ENCODE measurements around the gene DCXR. TPM values are rescaled to one million over a fixed set of nuclear protein-coding genes. Genes with fewer than 3 reads are reported as not detected.
A peak's percentile ranks its signal among the peaks of the same experiment; 100 is the strongest.

Gene DCXR
- total and polyA plus RNA-seq, 2 of the 13 experiments (the other 11 are each of a cell fraction or from before 2014, with no cell fraction given) = 287 to 311 TPM

GRCh38 chr17:82000803-82001570 is 36.5 kb downstream of the DCXR start (continued):
- peak; percentile 97 for TF ChIP-seq ZNF234 (CRISPR knock-in tag; conservative IDR thresholded peaks at IDR 0.05)
- TF ChIP-seq ZNF331 (CRISPR knock-in tag; IDR thresholded peaks at IDR 0.05) = peak; percentile 86
- peak; percentile 92; the same call in 1 of the 2 replicates for TF ChIP-seq ZNF749 (CRISPR knock-in tag; IDR thresholded peaks at IDR 0.05; ENCODE audit: borderline replicate concordance)
- TF ChIP-seq ESRRA (CRISPR knock-in tag; IDR thresholded peaks at IDR 0.05; ENCODE audit: low read depth) = peak; percentile 88; the same call in 1 of the 2 replicates
- TF ChIP-seq PTBP1 (IDR thresholded peaks at IDR 0.05; ENCODE audit: low read depth, low read length, poor library complexity, severe bottlenecking) = peak; percentile 37
- peak; percentile 89; the same call in 1 of the 2 replicates for TF ChIP-seq ZIK1 (CRISPR knock-in tag; IDR thresholded peaks at IDR 0.05; ENCODE audit: borderline replicate concordance, low read depth)
- peak; percentile 73; the same call in 1 of the 2 replicates for TF ChIP-seq GZF1 (CRISPR knock-in tag; IDR thresholded peaks at IDR 0.05)
- TF ChIP-seq NFYB (CRISPR knock-in tag; IDR thresholded peaks at IDR 0.05) = peak; percentile 39
- no peak for TF ChIP-seq HOXA7 (CRISPR knock-in tag; IDR thresholded peaks at IDR 0.05)
- no peak for TF ChIP-seq MTA3 (CRISPR knock-in tag; IDR thresholded peaks at IDR 0.05)
- TF ChIP-seq JUNB (CRISPR knock-in tag; IDR thresholded peaks at IDR 0.05; ENCODE audit: borderline replicate concordance) = no peak; the same call in 1 of the 2 replicates
- TF ChIP-seq ZNF564 (CRISPR knock-in tag; IDR thresholded peaks at IDR 0.05) = peak; percentile 83
- TF ChIP-seq ZNF383 (CRISPR knock-in tag; IDR thresholded peaks at IDR 0.05; ENCODE audit: borderline replicate concordance) = no peak
- TF ChIP-seq ZBTB44 (CRISPR knock-in tag; IDR thresholded peaks at IDR 0.05) = peak; percentile 28; the same call in 1 of the 2 replicates
- TF ChIP-seq PAX8 (CRISPR knock-in tag; IDR thresholded peaks at IDR 0.05; ENCODE audit: borderline replicate concordance) = no peak
- peak; percentile 89; the same call in 1 of the 2 replicates for TF ChIP-seq SNAPC2 (CRISPR knock-in tag; IDR thresholded peaks at IDR 0.05)
- peak; percentile 93; the same call in 1 of the 2 replicates for TF ChIP-seq HBP1 (CRISPR knock-in tag; IDR thresholded peaks at IDR 0.05; ENCODE audit: low read depth)
- peak; percentile 82 for TF ChIP-seq KMT2A (CRISPR knock-in tag; IDR thresholded peaks at IDR 0.05)
- peak; percentile 68 for TF ChIP-seq ZFY (CRISPR knock-in tag; IDR thresholded peaks at IDR 0.05)
- no peak for TF ChIP-seq ZNF260 (CRISPR knock-in tag; IDR thresholded peaks at IDR 0.05; ENCODE audit: borderline replicate concordance, low read depth)
- no peak for TF ChIP-seq DBP (CRISPR knock-in tag; IDR thresholded peaks at IDR 0.05; ENCODE audit: not compliant biosample characterization)
- no peak for TF ChIP-seq ZNF674 (CRISPR knock-in tag; IDR thresholded peaks at IDR 0.05; ENCODE audit: low read depth)
- TF ChIP-seq ZNF75D (CRISPR knock-in tag; IDR thresholded peaks at IDR 0.05; ENCODE audit: borderline replicate concordance) = no peak
- no peak for TF ChIP-seq MATR3 (CRISPR knock-in tag; IDR thresholded peaks at IDR 0.05)
- peak; percentile 100 for TF ChIP-seq ZSCAN25 (CRISPR knock-in tag; IDR thresholded peaks at IDR 0.05)
- peak; percentile 56; the same call in 1 of the 2 replicates for TF ChIP-seq ZNF225 (CRISPR knock-in tag; IDR thresholded peaks at IDR 0.05)
- TF ChIP-seq ZNF557 (CRISPR knock-in tag; IDR thresholded peaks at IDR 0.05) = 0 out of 2 replicates have a peak, but pooled peaks have one; percentile 21
